COLO668 (cell line): ENCODE results near the gene YEATS2.
"Not testable (repeated sequence)": the region's sequence is repeated elsewhere in the genome, so short reads cannot be mapped to it uniquely, and the experiment has no call there.

ENCODE experiments used
- DNase-seq: peaks from one replicate; lab custom pipeline; 2025; ENCODE audit not compliant: unreplicated experiment; lab: John Stamatoyannopoulos, UW

The YEATS2 gene

DNA sequence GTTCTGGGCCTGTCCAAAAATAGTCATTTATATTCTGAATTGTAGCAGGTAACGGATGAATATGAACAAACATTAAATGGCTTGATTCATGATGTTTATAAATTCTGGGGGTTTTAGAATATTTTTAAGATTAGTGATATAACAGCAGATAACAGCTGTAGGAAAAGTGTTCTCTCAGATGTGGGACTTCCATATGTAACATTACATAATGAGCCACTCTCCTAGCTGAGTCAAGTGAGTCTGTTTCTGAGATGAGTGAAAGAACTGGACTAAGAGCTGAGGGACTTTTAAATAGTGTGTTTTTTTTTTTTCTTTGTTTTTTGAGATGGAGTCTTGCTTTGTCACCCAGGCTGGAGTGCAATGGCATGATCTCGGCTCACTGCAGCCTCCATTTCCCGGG, 13.9 kb downstream of the YEATS2 start:
- DNase-seq = no peak

- DNase-seq = no peak
Measured at GRCh38 chr3:183714622-183715021, 17.0 kb downstream of the YEATS2 start.

- DNase-seq = no peak
Measured at GRCh38 chr3:183718012-183718411, 20.4 kb downstream of the YEATS2 start.

DNA sequence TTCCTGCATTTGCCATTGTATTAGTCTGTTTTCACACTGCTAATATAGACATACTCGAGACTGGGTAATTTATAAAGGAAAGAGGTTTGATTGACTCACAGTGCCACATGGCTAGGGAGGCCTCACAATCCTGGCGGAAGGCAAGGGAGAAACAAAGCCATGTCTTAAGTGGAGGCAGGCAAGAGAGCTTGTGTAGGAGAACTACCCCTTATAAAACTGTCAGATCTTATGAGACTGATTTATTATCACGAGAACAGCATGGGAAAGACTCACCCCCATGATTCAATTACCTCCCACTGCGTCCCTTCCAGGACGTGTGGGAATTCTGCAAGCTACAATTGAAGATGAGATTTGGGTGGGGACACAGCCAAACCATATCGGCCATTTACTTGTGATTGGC, 27.8 kb downstream of the YEATS2 start:
- DNase-seq = no peak

DNA sequence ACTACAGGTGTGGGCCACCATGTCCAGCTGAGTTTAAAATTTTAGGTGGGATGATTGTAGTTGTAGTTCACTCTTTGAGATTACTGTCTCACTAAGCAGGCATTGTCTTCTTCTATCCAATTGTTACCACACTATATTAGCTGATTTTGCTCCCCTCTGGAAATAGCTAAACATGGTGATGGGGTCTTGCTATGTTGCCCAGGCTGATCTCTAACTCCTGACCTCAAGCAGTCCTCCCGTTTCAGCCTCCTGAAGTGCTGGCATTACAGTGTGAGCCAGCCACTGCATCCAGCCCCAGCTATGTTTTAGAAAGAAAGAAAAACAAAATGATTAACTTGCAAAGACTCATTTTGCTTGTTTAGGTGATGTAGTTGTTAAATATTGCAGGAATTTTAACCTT, 30.6 kb downstream of the YEATS2 start:
- no peak for DNase-seq

DNA sequence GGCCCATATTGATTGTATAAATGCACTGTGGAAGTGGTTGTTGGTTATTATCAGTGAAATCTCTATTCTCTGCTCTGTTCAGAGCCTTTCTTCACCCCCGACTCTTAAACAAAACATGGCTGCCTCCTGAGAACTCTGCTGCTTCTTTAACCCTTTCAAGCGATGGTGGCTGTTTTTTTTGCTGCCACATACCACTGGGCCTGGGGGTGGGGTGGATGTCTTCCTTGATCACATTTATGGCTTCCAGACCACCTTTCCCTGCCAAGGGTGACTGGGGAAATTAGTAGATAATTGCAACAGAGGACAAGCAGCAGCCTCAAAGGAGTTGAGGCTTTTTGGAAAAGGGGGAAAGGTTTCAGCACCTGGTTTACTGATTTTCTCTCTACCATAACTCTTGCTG, 32.8 kb downstream of the YEATS2 start:
- no peak for DNase-seq

DNA sequence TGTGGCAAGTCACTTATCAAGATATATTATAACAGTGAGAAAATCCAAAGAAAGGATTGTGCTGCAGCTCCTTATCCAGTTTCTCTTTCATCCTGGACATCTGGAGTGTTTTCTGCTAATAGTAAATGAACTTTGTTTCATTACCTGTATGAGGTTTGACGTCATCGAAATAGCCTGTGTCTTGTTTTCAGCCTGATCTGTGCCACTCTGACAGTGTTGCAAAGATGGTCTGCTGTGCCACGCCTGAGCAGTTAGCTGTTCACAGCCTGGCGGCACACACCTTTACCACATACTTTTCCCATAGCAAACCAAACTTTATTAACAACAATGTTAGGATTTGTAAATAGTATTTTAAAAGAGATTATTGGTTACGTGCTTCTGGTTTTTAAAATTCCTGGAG, 34.0 kb downstream of the YEATS2 start:
- DNase-seq = no peak

- DNase-seq = no peak
Measured at GRCh38 chr3:183733553-183733952, 36.0 kb downstream of the YEATS2 start.

DNA sequence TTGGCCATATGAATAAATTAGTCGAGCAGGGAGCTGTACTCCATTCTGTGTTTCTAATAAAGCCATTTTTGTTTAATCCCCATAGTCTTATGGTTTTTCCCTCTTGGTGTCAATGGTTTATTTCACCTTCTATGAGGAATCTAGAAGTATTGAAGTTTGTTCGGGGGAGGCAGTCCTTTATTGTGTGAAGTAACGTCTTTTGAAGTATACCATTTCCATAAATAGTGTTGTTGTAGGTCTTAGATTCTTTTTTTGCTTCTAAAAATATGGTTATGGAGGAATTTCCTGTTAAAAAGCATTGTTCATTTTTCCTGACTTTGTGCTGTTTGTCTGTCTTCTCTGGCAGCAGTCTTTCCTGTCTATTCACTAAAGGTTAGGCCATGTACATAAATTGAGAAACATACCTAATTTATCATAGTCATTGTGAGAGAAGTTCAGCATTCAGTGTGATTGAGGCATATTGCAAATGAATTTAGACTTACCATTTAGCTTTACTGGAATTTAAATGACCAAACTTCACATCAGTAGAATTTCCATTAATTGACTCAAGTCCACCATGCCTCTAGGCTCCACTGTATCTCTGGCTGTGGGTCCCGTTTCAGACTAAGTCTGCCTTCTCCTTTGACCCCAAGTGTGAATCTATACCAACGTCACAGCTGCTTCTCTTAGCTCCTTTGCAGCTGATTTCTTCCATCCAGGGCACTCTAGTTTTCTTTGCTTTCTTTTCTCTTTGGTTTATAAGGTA, 37.3 kb downstream of the YEATS2 start:
- no peak for DNase-seq

DNA sequence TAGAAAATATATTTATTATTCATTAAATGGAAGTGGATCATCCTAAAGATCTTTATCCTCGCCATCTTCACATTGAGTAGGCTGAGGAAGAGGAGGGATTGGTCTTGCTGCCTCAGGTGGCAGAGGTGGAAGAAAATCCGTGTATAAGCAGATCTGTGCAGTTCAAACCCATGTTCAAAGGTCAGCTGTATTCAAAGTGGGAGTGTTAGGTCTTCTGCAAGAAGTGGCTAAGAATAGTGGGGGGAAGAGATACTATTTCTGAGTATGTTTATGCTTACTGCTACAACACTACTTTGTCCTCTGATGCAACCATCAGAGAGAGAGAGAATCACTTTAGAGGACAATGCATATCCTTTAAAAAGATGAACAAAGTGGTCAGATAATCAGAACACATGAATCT, 39.5 kb downstream of the YEATS2 start:
- DNase-seq = no peak

GRCh38 chr3:183740154-183740553, 42.6 kb downstream of the YEATS2 start:
- DNase-seq = not testable (repeated sequence)

DNA sequence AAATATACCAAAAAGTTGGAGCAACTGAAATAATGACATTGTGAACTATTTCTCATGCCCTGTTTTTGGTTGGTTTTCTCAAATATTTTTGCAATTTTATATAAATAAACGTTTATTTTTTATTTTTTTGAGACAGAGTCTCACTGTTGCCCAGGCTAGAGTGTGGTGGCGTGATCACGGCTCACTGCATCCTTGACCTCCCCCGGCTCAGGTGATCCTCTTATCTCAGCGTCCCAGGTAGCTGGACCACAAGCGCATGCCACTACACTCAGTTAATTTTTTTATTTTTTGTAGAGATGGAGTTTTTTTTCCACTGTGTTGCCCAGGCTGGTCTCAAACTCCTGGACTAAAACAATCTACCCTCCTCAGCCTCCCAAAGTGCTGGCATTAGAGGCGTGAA, 45.6 kb downstream of the YEATS2 start:
- DNase-seq = no peak

GRCh38 chr3:183745300-183746098, 47.9 kb downstream of the YEATS2 start:
- no peak for DNase-seq

DNA sequence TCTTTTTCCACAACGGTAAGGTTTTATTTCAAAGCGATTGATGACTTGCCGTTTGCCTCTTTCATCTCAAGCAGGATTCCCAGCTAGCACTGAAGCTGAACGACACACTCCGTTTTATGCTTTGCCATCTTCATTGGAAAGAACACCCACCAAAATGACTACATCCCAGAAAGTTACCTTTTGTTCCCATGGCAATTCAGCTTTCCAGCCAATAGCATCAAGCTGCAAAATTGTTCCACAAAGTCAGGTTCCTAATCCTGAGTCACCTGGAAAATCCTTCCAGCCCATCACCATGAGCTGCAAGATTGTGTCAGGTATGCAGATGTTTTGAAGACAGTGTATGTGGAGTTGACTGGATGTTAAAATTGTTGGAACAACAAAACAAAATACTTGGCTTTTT, 56.5 kb downstream of the YEATS2 start:
- no peak for DNase-seq

DNA sequence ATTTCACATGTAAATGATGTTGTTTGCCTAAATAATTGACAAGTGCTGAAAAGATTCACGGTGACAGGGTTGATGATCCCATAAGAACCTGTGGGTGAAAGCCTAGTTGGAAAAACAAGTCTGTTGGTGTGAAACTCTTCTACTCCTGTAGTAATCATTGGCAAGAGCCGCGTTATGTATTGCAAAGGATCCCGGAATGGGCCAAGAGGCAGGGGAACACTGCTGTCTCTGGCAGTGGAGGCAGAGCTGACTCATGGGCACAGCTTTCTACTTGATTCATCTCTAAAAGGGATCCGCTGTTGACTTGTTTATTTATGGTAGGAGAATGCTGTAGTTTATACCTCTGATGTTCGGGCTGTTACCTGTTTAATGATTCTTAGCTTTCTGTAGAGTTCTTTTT, 64.7 kb downstream of the YEATS2 start:
- no peak for DNase-seq

DNA sequence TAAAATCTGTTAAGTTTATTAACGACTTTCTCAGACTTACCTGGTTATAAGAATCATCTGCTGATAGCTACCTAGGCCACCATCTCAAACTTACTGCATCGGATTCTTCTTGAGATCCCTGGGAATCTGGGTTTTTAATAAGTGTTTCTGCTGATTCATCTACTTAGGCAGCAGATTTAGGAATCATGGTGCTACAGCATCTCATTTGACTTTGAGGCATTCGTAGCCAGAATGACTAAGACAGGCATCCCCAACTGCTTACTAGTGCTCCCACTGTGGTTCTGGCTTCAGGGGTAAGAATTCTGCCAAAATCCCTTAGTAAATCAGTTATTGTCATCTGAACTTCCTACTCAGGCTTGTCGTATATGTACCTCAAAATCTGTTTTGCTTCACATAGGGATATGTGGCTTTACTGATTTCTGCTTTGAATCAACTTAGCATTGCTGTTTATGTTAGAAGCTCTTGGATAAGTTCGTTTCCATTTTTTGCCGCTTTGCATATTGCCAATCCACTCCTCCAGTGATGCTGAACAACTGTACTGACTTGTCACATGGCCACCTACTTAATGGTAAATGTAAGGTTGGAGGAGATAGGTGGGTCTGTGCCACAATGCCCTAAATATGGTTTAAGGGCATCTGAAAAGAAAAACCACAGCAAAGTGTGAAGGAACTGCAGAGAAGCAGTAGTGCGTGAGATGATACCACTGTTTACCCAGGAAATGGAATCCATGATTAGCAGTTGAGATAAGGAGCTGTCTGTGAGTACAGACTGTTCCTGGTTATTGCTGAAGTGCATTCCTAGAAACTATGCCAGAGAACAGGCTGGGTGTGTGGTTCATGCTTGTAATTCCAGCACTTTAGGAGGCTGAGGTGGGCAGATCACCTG, 67.5 kb downstream of the YEATS2 start:
- no peak for DNase-seq

DNA sequence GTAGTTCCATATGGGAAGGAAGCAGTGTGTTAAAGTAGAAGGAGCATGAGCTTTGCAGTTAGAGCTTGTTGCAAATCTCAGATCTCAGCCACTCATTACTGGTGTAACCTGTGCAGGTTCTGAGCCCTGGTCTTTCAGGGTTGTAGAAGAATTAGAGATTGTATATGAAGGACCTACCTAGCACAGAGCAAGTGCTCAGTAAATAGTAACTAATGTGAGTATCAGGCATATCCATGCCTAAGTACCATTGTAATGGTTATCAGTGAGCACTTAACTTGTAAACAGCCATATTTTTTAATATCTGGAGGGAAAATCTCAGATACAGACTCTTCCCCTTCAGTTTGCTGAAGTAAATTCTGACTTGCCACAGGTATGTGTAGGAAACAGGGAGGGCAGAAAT, 68.5 kb downstream of the YEATS2 start:
- no peak for DNase-seq

- peak; percentile 44 for DNase-seq
Measured at GRCh38 chr3:183766745-183767606, 69.4 kb downstream of the YEATS2 start.

- no peak for DNase-seq
Measured at GRCh38 chr3:183768114-183768513, 70.5 kb downstream of the YEATS2 start.

- no peak for DNase-seq
Measured at GRCh38 chr3:183769453-183769852, 71.9 kb downstream of the YEATS2 start.

DNA sequence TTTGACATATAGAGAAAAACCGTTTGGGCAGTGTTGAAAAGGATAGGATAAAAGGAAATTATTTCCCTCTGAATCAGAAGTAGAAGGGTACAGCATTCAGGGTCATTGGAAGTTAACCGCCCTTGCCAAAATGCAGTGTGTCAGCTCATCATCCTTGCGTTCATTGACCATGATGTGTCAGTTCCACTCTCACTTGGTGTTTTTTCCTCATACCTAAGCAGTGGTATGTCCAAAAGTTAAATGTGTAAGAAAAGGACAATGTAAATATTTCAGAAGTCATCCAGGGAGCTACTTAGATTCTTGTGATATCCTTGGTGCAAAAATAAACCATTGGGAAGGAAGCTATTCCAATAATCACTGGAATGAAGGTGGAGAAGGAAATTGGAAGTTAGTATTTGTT, 77.0 kb downstream of the YEATS2 start:
- no peak for DNase-seq
